ENCODE data around the gene ATRNL1.
"Not testable (repeated sequence)": the region's sequence is repeated elsewhere in the genome, so short reads cannot be mapped to it uniquely, and the experiment has no call there.

Gene ATRNL1

DNA sequence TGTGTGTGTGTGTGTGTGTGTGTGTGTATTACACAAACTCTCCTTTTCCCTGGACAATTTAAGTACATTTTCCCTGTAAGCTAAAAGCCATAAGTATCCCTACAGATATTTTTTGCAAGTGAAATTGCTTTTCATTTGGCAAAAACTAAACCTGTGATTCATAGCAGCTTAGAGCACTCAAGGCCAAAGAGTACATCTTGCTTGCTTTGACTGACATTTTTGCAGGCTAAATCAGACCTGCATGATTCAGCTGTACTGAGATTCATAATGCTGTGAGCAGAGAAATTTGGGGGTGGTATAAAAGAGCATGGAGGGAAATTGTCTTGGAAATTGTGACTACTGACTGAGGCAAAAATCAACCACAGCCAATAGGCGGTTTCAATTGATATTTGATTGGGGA lies 679.4 kb downstream of the ATRNL1 start:
- no peak for DNase-seq

DNA sequence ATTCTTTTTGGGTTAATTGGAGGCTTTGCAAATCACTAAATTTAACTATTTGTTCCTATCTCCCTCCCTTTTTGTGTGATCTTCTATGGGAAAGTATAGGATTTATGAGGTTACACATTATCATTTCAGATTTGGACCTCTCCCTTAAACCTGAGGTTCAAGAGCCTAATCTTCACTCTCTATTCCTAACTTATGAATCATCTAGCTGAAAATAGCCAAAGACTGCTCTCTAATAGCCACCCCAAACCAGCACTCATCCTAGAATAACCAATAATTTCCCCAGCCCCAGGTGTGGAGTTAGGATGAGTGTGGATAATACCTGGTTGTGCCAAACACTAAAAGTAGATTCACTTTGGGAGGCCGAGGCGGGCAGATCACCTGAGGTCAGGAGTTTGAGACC lies 680.7 kb downstream of the ATRNL1 start:
- no peak for DNase-seq

DNA sequence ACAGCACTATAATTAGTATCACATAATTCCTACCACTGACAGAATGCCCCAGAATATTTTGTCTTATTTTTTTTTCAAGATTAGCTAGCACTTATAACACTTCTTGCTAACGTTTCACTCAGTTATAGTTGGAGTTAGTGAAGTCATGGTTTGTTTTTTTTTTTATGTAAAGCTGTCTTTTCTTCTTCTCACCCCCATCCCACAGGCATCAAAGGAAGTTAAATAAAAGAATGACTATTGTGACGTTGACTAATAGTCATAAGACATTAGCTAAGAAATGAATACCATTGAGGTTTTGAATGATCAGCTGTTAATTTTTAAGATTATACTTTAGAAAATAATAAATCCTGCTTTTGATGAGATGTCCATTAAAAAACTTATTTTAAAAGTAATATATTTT lies 681.6 kb downstream of the ATRNL1 start:
- DNase-seq, result no peak

DNA sequence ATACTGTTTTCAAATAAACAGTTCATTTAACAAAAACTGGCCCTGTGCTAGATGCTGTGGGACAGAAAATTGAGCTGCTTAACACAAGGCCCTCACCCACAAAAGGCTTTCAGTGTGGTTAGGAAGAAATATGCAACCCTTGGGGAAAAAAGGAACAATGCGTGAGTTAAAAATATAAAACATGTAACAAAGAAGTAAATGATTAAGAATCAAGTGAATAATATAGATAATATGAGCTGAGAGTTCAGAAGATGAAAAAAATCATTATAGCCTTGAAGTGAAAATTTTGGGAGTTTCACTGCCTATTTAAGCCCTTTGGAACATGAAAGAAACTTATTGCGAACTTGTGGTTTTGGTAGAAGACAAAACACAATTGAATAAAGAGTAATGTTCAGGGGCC lies 684.5 kb downstream of the ATRNL1 start:
- no peak for DNase-seq

DNA sequence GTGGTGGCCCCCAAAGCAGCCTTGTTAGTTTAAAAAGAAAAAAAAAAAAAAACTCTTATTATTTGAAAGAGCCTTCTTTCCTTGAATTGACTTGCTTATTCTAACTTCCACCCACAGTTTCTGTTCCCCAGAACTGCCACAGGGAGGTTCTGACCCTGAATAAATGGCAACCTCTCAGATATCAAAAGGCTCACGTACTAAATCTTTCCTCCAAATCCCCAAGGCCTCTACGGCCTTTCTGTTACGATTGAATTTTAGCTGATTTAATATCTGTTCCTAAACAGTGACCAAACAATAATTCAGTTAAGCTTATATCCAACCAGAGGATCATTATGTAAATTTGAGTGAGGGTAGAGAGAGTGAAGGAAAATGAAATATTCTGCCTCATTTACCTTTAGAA lies 697.1 kb downstream of the ATRNL1 start:
- no peak for DNase-seq

DNA sequence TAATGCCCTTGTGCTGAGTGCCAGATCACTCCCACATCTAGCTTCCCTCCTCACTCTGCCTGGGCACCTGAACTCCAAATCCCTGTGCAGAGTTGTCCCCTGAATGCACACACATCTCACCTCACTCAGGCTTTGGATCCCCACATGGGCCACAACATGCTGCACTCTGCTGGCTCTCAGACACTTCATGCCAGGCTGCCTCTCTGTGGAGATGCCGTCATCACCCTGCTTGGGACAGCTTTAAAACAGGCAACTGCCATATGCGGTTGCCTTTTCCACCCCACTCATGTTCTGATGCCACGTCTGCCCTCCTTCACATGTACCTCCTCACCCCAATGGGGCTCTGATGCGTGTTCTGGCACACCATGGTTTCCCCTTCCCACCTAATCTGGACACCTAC lies 702.8 kb downstream of the ATRNL1 start:
- DNase-seq, result no peak

DNA sequence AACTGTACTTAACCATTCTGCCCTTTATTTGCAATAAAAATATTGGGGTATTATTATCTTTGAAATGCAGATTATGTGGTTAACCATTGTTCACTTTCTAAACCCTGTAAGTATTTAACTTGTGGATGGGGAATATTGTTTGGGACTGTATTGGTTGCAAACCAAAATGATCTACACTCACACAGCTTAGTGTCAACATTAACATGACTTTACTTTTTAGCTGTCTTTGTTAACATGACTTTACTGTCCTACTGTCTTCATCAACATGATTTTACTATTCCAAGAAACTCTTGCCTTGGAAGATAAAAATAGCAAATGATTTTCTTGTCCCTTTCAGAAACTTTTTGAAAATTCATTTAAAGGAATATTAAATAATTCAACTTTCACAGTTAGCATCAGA lies 708.3 kb downstream of the ATRNL1 start:
- DNase-seq, result no peak

DNA sequence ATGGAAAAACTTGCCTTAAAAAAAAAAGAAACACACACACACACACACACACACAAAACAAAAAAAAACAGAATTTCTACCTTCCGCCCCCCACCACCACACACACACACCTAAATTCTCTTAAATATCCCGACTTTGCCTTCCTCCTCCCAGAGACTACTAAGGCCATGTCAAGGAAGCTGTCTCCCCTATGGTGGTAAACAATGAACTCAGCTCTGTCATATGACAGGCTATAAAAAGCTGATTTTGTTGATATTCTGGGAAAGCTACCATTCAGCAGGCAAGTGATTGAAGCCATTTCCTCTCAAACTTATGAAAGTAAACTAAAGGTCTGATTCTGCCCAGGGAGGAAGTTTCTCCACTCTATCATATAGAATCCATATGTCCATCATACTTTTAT lies 708.8 kb downstream of the ATRNL1 start:
- DNase-seq, result no peak

DNA sequence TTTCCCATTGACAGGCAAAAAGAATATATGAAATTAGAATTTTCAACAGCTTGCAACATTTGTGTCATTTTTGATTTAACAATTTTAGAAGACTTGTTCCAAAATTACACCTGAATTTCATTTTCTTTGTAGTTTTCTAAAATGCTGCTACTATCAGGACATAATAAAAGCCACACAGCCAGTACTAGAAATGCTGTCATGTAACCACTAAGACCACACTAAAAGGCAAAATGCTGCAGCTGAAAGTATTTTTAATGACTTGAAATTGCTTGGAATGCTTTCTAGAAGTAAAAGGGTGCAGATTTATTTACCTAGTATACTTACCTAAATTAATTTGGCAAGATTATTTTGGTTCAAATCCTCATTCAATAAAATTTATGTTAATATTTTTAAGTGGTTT lies 709.7 kb downstream of the ATRNL1 start:
- no peak for DNase-seq

DNA sequence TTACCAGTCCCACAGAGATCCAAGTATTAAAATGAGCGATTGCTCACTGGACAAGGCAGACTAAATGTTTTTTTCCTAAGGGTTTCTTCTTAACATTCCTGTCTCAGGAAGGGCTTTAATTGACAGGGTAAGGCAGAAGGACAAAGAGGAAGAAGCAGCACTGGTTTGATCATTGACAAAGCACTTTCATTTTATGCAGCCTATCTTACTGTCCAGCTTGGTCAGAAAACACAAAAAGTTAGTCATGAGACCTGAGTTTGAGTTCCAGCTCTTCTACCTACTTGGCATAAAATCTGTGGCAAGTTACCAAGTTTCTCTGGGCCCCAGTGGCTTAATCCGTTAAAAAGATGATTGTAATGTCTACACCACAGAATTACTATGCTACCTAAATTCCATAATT lies 721.4 kb downstream of the ATRNL1 start:
- DNase-seq, result no peak

DNA sequence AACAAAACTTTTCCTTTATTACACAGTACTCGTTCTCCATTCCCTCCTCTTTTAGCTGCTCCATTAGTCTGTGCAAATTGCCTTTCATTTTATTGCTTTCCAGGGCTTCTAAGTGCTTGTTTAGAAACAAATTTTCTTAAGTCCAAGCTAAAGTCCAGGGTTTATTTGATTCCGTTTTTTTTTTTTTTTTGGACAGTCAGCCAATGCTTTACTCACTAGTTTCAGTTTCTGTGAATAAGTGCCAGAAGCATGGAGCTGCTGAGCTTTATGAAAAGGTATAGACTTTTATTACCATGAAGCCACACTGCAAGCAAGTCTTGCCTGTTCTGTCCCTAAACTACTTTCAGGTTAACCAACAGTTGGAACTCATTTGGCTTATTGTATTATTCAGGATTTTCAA lies 724.8 kb downstream of the ATRNL1 start:
- no peak for DNase-seq

DNA sequence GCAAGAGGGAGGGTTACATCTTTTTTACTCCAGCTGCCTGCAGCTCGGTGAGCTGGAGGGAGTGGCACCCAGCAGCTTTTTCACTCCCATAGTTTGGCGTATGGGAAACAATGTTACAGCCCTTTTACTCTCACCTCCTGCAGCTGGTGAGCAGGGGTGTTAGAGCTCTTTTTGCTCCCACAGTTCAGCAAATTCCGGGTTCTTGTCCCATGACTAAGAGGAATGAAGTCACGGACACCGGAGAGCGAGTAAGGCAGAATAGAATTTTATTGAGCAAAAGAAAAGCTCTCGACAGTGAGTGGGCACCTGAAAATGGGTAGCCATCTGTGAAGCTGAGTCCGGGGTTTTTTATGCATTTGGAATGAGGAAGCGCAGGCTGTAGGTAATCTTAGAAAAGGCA lies 733.2 kb downstream of the ATRNL1 start:
- no peak for DNase-seq

DNA sequence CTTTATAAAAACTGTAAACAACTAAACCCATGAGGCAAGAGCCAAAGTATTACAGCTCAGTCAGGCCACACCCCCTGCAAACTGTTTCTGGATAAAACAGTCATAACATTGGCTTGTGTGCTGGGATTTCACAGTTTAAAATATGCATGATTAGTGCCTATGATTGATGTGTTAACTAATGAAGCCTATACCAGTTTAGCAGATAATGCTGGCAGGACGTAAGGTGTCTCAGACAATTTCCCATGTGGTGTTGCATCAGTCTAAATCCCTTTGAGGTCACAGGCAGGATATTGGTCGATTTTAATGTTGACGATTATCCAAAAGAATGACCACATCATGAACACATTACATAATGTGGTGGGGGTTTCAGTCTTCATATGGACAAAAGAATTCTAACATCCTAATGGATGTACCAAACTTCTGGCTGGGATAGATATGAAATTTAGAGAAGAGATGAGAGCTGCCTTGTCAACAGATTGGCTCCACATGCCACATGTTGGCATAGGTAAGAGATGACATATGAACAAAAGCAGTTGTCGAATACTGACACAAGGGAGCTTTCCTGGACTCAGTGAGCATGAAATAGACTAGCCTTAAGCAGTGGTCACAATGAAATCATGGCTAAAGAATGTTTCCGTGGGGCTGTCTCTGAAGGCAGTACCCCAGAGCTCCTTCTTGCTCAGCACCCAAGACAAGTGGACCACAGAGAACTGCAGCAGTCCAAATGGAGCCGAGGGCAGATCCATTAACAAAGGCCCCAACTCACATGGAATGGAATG lies 734.3 kb downstream of the ATRNL1 start:
- DNase-seq, result no peak

DNA sequence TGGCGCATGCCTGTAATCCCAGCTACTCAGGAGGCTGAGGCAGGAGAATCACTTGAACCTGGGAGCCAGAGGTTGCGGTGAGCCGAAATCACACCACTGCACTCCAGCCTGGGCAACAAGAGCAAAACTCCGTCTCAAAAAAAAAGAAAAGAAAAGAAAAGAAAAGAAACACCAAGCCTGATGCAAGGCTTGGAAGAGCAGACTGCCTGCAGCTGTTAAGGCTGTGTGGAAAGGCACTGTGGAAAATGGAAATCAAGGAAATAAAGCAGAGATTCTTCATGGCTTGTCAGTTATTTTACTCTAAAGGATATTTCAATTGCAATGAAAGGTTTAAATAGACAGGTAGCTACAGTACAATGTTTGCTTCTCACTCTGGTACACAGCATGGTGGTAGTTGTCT lies 735.0 kb downstream of the ATRNL1 start:
- DNase-seq, result not testable (repeated sequence)

DNA sequence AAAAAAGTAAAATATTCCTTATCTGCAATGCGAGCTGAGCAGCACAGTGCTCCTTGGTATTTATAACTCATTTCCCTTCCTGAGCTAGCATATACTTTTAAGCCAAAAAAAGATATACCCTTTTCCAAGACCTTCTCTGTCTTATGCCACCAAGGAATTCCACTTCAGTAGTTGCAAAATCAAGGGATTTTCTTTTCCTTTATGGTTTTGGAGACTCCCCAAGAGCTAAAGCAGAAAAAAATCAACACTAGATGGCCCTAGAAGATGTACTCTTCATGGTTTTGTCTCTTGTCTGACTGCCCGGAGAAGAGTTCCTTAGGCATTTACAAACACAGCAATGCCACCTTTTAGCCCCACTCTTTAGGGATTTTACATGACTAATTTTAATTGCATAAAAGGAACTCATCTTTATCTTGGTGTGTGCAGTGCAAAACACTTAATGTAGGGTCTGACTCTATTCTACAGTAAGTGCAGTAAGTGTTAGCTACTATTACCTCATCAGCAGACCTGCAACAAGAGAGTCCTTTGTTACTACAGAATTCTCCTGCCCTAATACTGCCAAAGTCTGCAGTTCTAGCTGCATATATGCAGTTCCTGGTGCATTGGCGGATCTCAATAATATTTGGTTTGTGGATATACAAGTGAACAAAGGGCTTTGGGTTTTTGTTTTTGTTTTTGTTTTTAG lies 736.5 kb downstream of the ATRNL1 start:
- no peak for DNase-seq

DNA sequence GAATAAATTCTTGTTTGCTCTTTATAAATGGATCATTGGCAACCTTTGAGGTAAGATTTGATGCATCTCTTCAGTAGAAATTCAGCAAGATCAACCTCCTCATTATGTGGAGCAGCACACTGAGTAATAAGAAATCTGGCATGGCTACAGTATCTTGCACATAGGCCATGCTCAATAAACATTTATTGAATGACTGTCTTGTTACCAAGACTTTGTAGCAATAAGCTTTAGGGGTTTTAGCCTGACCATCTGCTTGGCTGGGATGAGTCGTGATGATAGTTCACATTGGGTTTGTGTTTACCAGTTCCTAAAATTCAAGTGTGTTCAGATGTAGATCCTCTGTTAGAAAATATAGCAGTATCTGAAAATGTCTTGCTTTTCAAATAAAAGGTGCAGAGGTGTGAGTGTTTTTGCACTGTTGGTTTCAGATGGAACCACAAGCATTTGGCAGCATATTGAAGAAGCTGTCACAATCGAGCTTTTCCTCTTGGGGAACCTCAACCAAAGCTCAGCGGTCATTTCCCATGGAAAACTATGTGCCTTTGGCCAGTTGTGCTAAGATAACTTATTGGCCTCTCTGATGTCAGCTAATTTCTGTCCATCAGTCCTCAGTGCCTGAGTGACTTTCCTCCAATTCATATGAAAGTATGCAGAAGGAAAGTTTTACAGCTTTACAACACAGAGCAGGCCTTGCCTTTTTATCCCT lies 737.3 kb downstream of the ATRNL1 start:
- DNase-seq, result no peak

DNA sequence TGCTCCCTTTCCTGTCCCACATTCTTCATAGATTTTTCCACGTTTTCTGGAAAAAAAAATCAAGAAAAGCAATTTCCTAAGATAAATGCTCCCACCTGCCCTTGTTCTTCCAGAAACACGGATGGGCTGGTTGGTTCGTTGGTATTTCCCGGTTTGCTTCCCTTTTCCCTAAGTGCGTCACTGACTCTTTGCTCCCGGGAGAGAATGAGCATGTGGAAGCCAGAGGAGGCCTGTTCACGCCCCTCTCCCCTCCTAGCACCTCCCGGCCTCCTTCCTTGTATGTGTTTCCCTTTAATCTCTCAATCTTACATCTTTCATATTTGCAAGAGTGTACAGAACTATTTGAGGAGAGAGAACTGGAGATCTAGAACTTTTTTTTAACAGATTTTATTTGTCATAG lies 737.9 kb downstream of the ATRNL1 start:
- no peak for DNase-seq

DNA sequence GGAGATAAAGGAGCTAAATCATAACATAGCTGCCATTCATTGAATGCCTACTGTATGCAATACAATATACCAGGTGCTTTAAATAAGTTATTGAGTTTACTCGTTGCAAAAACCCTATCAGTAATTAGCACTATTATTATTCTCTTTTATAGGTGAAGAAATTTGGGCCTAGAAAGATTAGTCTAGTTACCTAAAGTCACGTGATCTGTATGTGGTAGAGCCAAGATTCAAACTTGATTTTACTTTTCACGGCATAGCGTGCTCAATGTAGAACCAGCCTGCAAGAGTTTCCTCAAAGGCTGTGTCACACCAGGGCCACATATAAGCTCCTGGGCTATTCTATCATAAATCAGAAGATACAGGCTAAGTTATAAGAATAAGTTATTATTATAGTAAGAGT lies 740.0 kb downstream of the ATRNL1 start:
- no peak for DNase-seq

DNA sequence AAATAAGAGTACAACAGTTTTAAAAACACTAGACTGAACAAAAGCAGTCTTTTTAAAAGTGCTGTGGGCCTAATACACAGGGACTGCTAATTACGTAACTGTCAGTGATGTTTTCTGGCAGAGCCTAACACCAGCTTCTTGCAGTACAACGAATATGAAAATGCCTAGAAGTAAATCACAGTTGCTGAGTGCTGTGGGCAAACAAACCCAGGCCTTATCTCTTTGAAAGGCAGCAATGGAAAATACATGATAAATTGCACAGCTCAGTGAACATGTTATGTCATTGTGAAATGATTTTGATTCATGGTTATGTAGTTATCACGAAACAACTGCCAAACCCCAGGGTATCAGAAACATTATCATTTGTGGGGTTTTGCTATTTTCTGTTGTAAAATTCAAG lies 751.4 kb downstream of the ATRNL1 start:
- DNase-seq, result peak; percentile 1 to 70 (median 40)

DNA sequence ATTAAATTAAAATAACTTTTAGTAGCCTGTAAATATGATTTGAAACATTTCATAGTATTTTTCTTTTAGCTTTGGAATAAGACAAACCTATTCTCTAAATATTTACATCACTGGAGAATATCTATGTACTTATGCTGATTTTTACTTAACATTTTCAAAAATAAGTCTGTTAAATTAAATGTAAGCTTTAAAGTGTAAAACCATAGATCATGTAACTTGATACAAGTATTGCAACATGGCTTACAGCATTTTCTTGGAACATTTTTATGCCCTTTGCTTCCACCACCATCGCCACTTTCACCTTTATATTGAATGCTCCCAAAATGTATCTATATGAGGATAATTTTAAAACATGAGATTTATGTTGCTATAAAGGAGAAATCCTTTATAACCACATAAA lies 752.8 kb downstream of the ATRNL1 start:
- DNase-seq, result no peak

DNA sequence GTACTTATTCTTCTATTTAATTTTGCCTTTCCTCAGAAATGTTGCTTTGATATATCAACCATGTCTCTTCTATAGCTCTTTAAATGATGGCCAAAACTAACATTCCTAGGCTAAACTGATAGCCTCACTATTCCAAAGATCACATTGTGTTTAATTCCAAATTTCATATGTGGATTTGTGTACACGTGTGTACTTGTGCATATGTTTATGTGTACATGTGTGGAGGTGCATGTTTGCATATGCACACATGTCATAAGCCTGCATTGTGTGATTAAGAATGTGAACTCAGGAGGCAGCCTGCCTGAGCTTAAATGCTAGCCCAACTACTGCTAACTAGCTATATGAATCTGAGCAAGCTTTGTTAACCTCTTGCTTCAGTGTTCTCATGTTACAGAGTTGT lies 753.4 kb downstream of the ATRNL1 start:
- no peak for DNase-seq

DNA sequence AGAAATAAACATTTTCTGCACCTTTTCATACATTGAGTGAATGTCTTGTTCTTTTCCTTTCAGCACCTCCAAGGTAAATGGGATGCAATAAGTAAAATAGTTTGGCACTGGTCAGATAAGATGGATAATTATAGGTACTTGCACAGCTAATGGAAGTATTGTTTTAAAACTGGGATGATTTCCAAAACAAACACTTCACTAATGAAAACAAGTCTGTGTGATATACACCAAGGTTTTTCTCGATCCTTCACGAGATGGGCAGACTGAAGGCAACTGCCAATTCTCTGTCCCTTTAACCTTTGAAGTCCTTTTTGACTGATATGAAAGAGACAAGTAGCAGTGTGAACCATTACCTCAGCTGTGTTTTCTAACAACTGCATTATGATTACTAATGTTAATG lies 756.0 kb downstream of the ATRNL1 start:
- DNase-seq, result peak in 1 of 3 experiments; percentile 26

DNA sequence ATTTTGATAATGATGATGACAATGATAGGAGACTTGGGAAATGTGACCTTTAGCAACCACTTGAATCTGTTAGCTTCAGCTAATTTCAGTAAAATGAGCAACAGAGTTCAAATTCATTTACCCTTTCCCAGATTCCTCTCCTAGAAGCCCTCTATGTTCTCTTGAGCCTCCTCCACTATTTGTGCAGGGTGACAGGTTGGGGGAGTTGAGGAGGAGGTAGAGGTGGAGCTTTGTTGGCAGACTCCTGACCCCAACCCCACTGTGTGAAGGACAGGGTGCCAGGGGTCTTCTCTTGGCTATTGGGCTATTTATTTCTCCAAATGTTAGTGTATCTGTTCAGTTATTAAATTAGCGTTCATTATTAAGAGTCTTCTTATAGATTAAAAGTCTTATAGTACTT lies 757.5 kb downstream of the ATRNL1 start:
- DNase-seq, result no peak

DNA sequence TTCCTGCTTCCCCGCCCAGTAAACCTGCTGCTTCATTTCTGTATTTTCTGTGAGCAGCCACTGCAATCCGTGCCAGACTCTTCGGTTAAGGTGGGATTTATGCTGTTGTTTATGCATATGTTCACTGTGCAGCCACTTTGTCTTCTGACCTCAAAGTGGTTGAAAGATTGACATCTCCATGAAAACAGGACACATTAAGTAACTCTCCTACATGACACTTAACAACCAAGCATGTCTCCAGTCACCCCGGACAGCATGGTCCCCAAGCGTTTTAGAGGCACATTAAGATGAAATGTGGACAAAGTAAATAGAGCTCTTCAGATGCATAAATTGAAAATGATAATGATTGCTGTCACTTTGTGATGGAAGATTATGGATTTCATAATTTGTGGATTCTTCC lies 758.5 kb downstream of the ATRNL1 start:
- peak in 2 of 3 experiments; percentile 17 to 68 for DNase-seq

Measured in NCI-H1417 (cell line).